WERI-Rb-1 (cell line): ENCODE measurements around the gene TNFAIP8.

Experiments used
- DNase-seq: peaks from one replicate; pipeline ENCODE4 v3.0.0-alpha.2; 2020
- H3K27ac ChIP-seq: fragments of 250-450 bp; sonication (Bioruptor Pico); 2 replicates; pipeline ENCODE4 v1.5.1; 2020; ENCODE audit warnings: mild to moderate bottlenecking, moderate library complexity
- H3K27me3 ChIP-seq: fragments of 250-450 bp; sonication (Bioruptor Pico); 2 replicates; pipeline ENCODE4 v1.5.1; 2021; ENCODE audit warnings: mild to moderate bottlenecking, low read depth, moderate library complexity; ENCODE audit not compliant: insufficient read depth, severe bottlenecking
- H3K36me3 ChIP-seq: fragments of 250-450 bp; sonication (Bioruptor Pico); 2 replicates; pipeline ENCODE4 v1.5.1; 2020; ENCODE audit warnings: mild to moderate bottlenecking, moderate library complexity
- H3K4me3 ChIP-seq: 2 replicates; pipeline ENCODE4 v1.5.1; 2011; ENCODE audit warnings: low read depth, mild to moderate bottlenecking, control low read depth, low read length
- H3K9me3 ChIP-seq: fragments of 250-450 bp; sonication (Bioruptor Pico); 2 replicates; pipeline ENCODE4 v1.5.1; 2021; ENCODE audit warnings: mild to moderate bottlenecking, moderate library complexity; ENCODE audit not compliant: severe bottlenecking
- CTCF ChIP-seq: IDR thresholded peaks from 2 replicates; pipeline ENCODE4 v1.5.1; 2011; ENCODE audit warnings: low read depth, mild to moderate bottlenecking, control low read depth, inconsistent platforms, low read length

Gene TNFAIP8

GRCh38 chr5:119385136-119385535 is 29.3 kb downstream of the TNFAIP8 start:
- Histone ChIP-seq H3K9me3 (no peaks in the 10 kb centered on the region), H3K36me3 (no peaks in the 10 kb centered on the region), H3K4me3 (no peak overlapping the region), H3K27me3 (no peaks in the 10 kb centered on the region), H3K27ac (no peak overlapping the region)
- TF ChIP-seq CTCF = no peak
- no peak for DNase-seq

GRCh38 chr5:119385536-119386128 is 29.8 kb downstream of the TNFAIP8 start:
- no peak for DNase-seq
- Histone ChIP-seq H3K4me3 (no peak overlapping the region), H3K36me3 (no peaks in the 10 kb centered on the region), H3K27me3 (no peaks in the 10 kb centered on the region), H3K27ac (no peak overlapping the region), H3K9me3 (no peaks in the 10 kb centered on the region)
- TF ChIP-seq CTCF = no peak

- TF ChIP-seq CTCF = no peak
- H3K36me3 ChIP-seq = no peaks in the 10 kb centered on the region
- H3K4me3 ChIP-seq = no peak overlapping the region
- no peak overlapping the region for H3K27ac ChIP-seq
- no peaks in the 10 kb centered on the region for H3K27me3 ChIP-seq
- no peaks in the 10 kb centered on the region for H3K9me3 ChIP-seq
- DNase-seq = peak; percentile 26
These were observed 31.0 kb downstream of the TNFAIP8 start for GRCh38 chr5:119386596-119387344.

GRCh38 chr5:119387945-119388618 is 32.3 kb downstream of the TNFAIP8 start:
- Histone ChIP-seq H3K27ac (no peak overlapping the region), H3K9me3 (no peaks in the 10 kb centered on the region), H3K4me3 (no peak overlapping the region), H3K36me3 (peaks cover 4% of the 10 kb centered on the region), H3K27me3 (no peaks in the 10 kb centered on the region)
- DNase-seq = no peak
- TF ChIP-seq CTCF = no peak

GRCh38 chr5:119388619-119389190 is 32.9 kb downstream of the TNFAIP8 start:
- H3K4me3 ChIP-seq = no peak overlapping the region
- H3K9me3 ChIP-seq = no peaks in the 10 kb centered on the region
- peaks cover 6% of the 10 kb centered on the region for H3K36me3 ChIP-seq
- H3K27ac ChIP-seq = no peak overlapping the region
- no peak for DNase-seq
- no peak for TF ChIP-seq CTCF
- H3K27me3 ChIP-seq = no peaks in the 10 kb centered on the region
